ENCODE results near the gene MAP3K6.
A peak's percentile ranks its signal among the peaks of the same experiment; 100 is the strongest.

MAP3K6 gene

GRCh38 chr1:27342778-27343638 is 23.8 kb downstream of the MAP3K6 start:
- Histone ChIP-seq H4K20me1 (ENCODE audit: insufficient read depth, low read length) (no peaks in the 10 kb centered on the region), H3K27ac (ENCODE audit: low read length) (no peak overlapping the region), H2AFZ (ENCODE audit: low read length) (no peak overlapping the region; the same call in 1 of the 2 replicates), H3K4me2 (ENCODE audit: low read depth, low read length) (peak overlapping the region; percentile 99; the same call in 1 of the 2 replicates), H3K4me3 (ENCODE audit: low read length) (no peak overlapping the region), H3K4me1 (ENCODE audit: low read length) (peaks cover 13% of the 10 kb centered on the region), H3K79me2 (ENCODE audit: low read length) (no peaks in the 10 kb centered on the region), H3K9me2 (replicated peaks; ENCODE audit: insufficient read depth, low read length) (no peaks in the 10 kb centered on the region), H3K36me3 (replicated peaks; ENCODE audit: insufficient read depth, low read length) (no peaks in the 10 kb centered on the region), H3K9ac (ENCODE audit: low read length) (no peak overlapping the region), H3F3A (ENCODE audit: insufficient read depth, low read length) (no peaks in the 10 kb centered on the region), H3K27me3 (replicated peaks; ENCODE audit: insufficient read depth, low read length) (no peaks in the 10 kb centered on the region), H3K9me3 (replicated peaks; ENCODE audit: insufficient read depth, low read length) (no peaks in the 10 kb centered on the region)
- no peak for TF ChIP-seq EZH2phosphoT487 (IDR thresholded peaks at IDR 0.05; ENCODE audit: low read length)
- TF ChIP-seq EZH2 (optimal IDR thresholded peaks at IDR 0.05; ENCODE audit: low read depth, low read length) = no peak
- no peak for TF ChIP-seq CTCF (IDR thresholded peaks at IDR 0.05; ENCODE audit: low read length)
- DNase-seq = no peak

- no peak for DNase-seq
- Histone ChIP-seq H3K79me2 (ENCODE audit: low read length) (no peaks in the 10 kb centered on the region), H3K27me3 (replicated peaks; ENCODE audit: insufficient read depth, low read length) (no peaks in the 10 kb centered on the region), H3K9me2 (replicated peaks; ENCODE audit: insufficient read depth, low read length) (no peaks in the 10 kb centered on the region), H3K4me1 (ENCODE audit: low read length) (peaks cover 13% of the 10 kb centered on the region), H3F3A (ENCODE audit: insufficient read depth, low read length) (no peaks in the 10 kb centered on the region), H3K36me3 (replicated peaks; ENCODE audit: insufficient read depth, low read length) (no peaks in the 10 kb centered on the region), H3K9ac (ENCODE audit: low read length) (peak overlapping the region; percentile 58; the same call in 1 of the 2 replicates), H3K4me3 (ENCODE audit: low read length) (peak overlapping the region; percentile 82), H4K20me1 (ENCODE audit: insufficient read depth, low read length) (no peaks in the 10 kb centered on the region), H3K4me2 (ENCODE audit: low read depth, low read length) (peak overlapping the region; percentile 99), H3K9me3 (replicated peaks; ENCODE audit: insufficient read depth, low read length) (no peaks in the 10 kb centered on the region), H3K27ac (ENCODE audit: low read length) (no peak overlapping the region), H2AFZ (ENCODE audit: low read length) (peak overlapping the region; percentile 97)
- no peak for TF ChIP-seq EZH2 (optimal IDR thresholded peaks at IDR 0.05; ENCODE audit: low read depth, low read length)
- TF ChIP-seq CTCF (IDR thresholded peaks at IDR 0.05; ENCODE audit: low read length) = no peak
- no peak for TF ChIP-seq EZH2phosphoT487 (IDR thresholded peaks at IDR 0.05; ENCODE audit: low read length)
Measured at GRCh38 chr1:27342391-27342777, 24.4 kb downstream of the MAP3K6 start.

GRCh38 chr1:27341525-27342252 is 25.1 kb downstream of the MAP3K6 start, which contains the start of gene SYTL1:
TSS of gene SYTL1 (plus strand) at chr1:27342022. CDS start at chr1:27345335, 3,313 bp downstream.
- TF ChIP-seq CTCF (IDR thresholded peaks at IDR 0.05; ENCODE audit: low read length) = no peak
- H3K4me1 ChIP-seq (ENCODE audit: low read length) = peaks cover 13% of the 10 kb centered on the region
- H3K9ac ChIP-seq (ENCODE audit: low read length) = peak within 1 kb of the TSS; percentile 58; the same call in 1 of the 2 replicates
- H4K20me1 ChIP-seq (ENCODE audit: insufficient read depth, low read length) = no peaks in the 10 kb centered on the region
- no peaks in the 10 kb centered on the region for H3K79me2 ChIP-seq (ENCODE audit: low read length)
- H3K4me3 ChIP-seq (ENCODE audit: low read length) = peak within 1 kb of the TSS; percentile 82
- no peaks in the 10 kb centered on the region for H3K9me2 ChIP-seq (replicated peaks; ENCODE audit: insufficient read depth, low read length)
- H3K36me3 ChIP-seq (replicated peaks; ENCODE audit: insufficient read depth, low read length) = no peaks in the 10 kb centered on the region
- H3F3A ChIP-seq (ENCODE audit: insufficient read depth, low read length) = no peaks in the 10 kb centered on the region
- no peak within 1 kb of the TSS for H3K27ac ChIP-seq (ENCODE audit: low read length)
- peak within 1 kb of the TSS; percentile 99 for H3K4me2 ChIP-seq (ENCODE audit: low read depth, low read length)
- peak within 1 kb of the TSS; percentile 97 for H2AFZ ChIP-seq (ENCODE audit: low read length)
- peak; percentile 66 for DNase-seq
- H3K27me3 ChIP-seq (replicated peaks; ENCODE audit: insufficient read depth, low read length) = no peaks in the 10 kb centered on the region
- no peaks in the 10 kb centered on the region for H3K9me3 ChIP-seq (replicated peaks; ENCODE audit: insufficient read depth, low read length)

Measured in MM.1S (cell line).